HFFc6 (cell line): ENCODE measurements around the gene SRR. TPM values are rescaled to one million over a fixed set of nuclear protein-coding genes. Genes with fewer than 3 reads are reported as not detected.

Source experiments
- DNase-seq: peaks from one replicate; pipeline ENCODE4 v3.0.0-alpha.2; 2018
- H3K27ac Mint-ChIP-seq: 2 replicates; pipeline ENCODE4 v1.8.0; 2020; ENCODE audit warnings: mild to moderate bottlenecking, mixed read lengths
- H3K27me3 Mint-ChIP-seq: 2 replicates; pipeline ENCODE4 v1.8.0; 2021; ENCODE audit warnings: mild to moderate bottlenecking, moderate library complexity, mixed read lengths; ENCODE audit not compliant: insufficient read depth
- H3K36me3 Mint-ChIP-seq: 2 replicates; pipeline ENCODE4 v1.8.0; 2021; ENCODE audit warnings: low read depth, mixed read lengths
- H3K4me1 Mint-ChIP-seq: 2 replicates; pipeline ENCODE4 v1.8.0; 2020; ENCODE audit warnings: low read depth, mixed read lengths
- H3K4me3 Mint-ChIP-seq: 2 replicates; pipeline ENCODE4 v1.8.0; 2020; ENCODE audit warnings: mild to moderate bottlenecking, moderate library complexity, mixed read lengths
- H3K9me3 Mint-ChIP-seq: 2 replicates; pipeline ENCODE4 v1.8.0; 2020; ENCODE audit warnings: mild to moderate bottlenecking, mixed read lengths
- total RNA-seq, 6 experiments: library from RNA; stranded (reverse); fragmentation: NEBNext Ultra II Directional; extraction: Animal tissue kit (Norgen Biotek cat#: 25700); gene quantifications; 2 replicates in 1 of 6; 3 replicates in 5 of 6; pipeline ENCODE4 v1.2.3, GENCODE V29; 2021
- TF ChIP-seq, protein P1 (sequence below): fragments of 200-600 bp; sonication (generic); IDR thresholded peaks from 2 replicates; pipeline ENCODE4 v1.5.0; 2021; ENCODE audit warnings: antibody characterized with exemption, mild to moderate bottlenecking

Gene SRR
- total RNA-seq, 6 experiments from 2014 or later = 18.5 to 29.7 (median 21.8) TPM

DNA sequence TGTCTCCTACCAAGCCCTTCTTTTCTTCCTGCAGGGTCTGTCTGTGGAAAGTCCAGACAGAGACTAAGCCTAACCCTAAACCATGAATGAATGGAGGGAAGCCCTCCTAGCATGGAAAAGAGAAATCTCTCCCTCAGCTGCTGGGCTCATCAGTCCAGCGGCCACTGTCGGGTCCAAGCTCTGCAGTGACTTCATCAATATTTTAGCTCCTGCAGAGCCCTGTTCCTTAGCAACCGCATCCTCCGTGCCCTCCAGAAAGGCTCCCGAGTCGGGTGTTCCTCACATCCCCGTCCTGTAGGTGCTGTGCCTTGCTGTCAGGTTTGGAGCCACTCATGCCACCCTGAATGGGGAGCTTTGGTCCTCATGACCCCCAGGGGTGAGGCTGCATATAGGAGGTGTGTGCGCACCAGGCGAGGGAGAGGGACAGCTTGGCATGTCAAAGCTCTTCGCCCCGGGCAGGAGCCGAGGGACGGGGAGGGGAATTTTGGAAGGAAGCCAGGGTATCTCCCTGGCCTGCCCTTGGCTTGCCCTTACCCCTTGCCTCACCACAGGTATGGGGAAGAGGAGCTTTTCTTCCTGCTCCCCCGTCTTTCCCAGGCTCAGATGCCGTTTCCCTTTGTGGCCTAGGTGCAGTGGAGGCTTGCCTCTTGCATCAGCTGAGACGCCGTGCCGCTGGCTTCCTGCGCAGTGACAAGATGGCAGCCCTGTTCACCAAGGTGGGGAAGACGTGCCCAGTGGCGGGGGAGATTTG, 57.4 kb downstream of the SRR start:
- no peak overlapping the region for H3K27ac Mint-ChIP-seq

DNA sequence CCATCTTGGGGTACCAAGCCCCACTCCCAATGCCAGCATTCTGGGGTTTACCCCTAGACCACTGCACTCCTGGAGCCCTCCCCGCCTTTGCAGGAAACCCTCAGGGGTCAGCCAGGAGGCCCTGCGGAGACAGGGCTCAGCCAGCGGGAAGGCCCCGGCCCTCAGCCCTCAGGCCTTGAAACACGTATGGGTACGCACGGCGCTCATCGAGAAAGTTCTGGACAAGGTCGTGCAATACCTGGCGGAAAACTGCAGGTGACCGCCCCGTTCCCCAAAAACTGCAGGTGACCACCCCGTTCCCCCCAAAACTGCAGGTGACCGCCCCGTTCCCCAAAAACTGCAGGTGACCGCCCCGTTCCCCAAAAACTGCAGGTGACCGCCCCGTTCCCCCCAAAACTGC, 58.3 kb downstream of the SRR start:
- H3K36me3 Mint-ChIP-seq = peaks cover 5% of the 10 kb centered on the region
- H3K4me1 Mint-ChIP-seq = peaks cover 21% of the 10 kb centered on the region
- no peaks in the 10 kb centered on the region for H3K9me3 Mint-ChIP-seq
- TF ChIP-seq, protein P1, sequence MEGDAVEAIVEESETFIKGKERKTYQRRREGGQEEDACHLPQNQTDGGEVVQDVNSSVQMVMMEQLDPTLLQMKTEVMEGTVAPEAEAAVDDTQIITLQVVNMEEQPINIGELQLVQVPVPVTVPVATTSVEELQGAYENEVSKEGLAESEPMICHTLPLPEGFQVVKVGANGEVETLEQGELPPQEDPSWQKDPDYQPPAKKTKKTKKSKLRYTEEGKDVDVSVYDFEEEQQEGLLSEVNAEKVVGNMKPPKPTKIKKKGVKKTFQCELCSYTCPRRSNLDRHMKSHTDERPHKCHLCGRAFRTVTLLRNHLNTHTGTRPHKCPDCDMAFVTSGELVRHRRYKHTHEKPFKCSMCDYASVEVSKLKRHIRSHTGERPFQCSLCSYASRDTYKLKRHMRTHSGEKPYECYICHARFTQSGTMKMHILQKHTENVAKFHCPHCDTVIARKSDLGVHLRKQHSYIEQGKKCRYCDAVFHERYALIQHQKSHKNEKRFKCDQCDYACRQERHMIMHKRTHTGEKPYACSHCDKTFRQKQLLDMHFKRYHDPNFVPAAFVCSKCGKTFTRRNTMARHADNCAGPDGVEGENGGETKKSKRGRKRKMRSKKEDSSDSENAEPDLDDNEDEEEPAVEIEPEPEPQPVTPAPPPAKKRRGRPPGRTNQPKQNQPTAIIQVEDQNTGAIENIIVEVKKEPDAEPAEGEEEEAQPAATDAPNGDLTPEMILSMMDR = no peak
- DNase-seq = no peak
- no peak overlapping the region for H3K4me3 Mint-ChIP-seq
- no peak overlapping the region for H3K27ac Mint-ChIP-seq
- no peaks in the 10 kb centered on the region; the same call in 1 of the 2 replicates for H3K27me3 Mint-ChIP-seq

More for the DNA sequence above, 57.4 kb downstream of the SRR start:
- Mint-ChIP-seq H3K4me3 (no peak overlapping the region), H3K27me3 (no peaks in the 10 kb centered on the region; the same call in 1 of the 2 replicates), H3K4me1 (peaks cover 21% of the 10 kb centered on the region), H3K36me3 (peaks cover 5% of the 10 kb centered on the region), H3K9me3 (no peaks in the 10 kb centered on the region)
- TF ChIP-seq, protein P1 = no peak
- no peak for DNase-seq

DNA sequence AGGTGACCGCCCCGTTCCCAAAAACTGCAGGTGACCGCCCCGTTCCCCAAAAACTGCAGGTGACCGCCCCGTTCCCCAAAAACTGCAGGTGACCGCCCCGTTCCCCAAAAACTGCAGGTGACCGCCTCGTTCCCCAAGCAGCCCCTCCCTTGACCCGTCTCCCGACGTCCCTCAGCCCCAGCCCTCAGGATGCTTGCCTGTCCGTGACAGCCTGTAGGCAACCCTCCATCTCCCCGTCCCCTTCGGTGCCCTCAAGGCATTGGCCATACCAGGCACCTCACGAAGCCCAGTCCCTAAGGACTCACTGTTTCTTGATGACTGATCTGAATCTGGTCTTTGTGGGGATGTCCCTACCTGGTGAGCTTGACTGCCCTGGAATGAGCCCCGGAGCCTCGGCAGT, 58.7 kb downstream of the SRR start:
- H3K4me3 Mint-ChIP-seq = no peak overlapping the region
- no peak overlapping the region for H3K27ac Mint-ChIP-seq
- no peaks in the 10 kb centered on the region for H3K9me3 Mint-ChIP-seq
- no peaks in the 10 kb centered on the region; the same call in 1 of the 2 replicates for H3K27me3 Mint-ChIP-seq
- no peak for DNase-seq
- H3K4me1 Mint-ChIP-seq = peaks cover 21% of the 10 kb centered on the region
- TF ChIP-seq, protein P1 = no peak
- H3K36me3 Mint-ChIP-seq = peaks cover 5% of the 10 kb centered on the region

DNA sequence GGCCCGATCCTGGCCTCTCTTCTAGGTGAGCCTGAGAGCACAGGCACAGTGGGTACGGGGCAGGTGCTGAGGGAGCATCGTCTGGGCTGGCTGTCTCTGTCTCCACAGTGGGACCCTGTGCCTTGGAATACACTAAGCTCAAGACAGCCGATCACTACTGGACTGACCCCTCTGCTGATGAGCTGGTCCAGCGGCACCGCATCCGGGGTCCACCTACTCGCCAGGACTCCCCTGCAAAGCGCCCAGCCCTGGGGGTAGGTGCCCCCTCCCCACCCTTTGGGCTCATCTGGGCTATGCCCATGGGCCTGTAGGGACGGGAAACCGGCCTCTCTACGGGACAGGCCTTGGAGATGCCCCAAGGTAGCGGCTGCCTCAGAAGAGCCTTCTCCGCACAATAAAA, 59.1 kb downstream of the SRR start:
- no peaks in the 10 kb centered on the region for H3K9me3 Mint-ChIP-seq
- no peak for DNase-seq
- TF ChIP-seq, protein P1 = no peak
- H3K27ac Mint-ChIP-seq = no peak overlapping the region
- peaks cover 5% of the 10 kb centered on the region for H3K36me3 Mint-ChIP-seq
- no peak overlapping the region for H3K4me3 Mint-ChIP-seq
- H3K27me3 Mint-ChIP-seq = no peaks in the 10 kb centered on the region
- H3K4me1 Mint-ChIP-seq = peaks cover 21% of the 10 kb centered on the region

DNA sequence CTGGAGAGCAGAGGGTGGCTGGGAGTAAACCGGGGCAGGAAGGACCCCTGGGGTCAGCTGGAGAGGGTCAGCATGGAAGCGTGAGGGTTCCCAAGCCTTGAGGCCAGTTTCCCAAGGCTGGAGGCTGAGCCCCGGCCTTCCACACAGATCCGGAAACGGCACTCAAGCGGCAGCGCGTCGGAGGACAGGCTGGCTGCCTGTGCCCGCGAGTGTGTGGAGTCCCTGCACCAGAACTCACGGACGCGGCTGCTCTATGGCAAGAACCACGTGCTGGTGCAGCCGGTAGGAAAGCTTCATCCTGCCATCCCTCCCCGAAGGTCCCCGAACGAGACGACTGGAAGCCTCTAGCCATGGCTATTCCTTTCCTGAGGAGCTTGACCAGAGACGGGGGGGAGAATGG, 59.6 kb downstream of the SRR start:
- Mint-ChIP-seq H3K4me3 (no peak overlapping the region), H3K27me3 (no peaks in the 10 kb centered on the region), H3K36me3 (peaks cover 5% of the 10 kb centered on the region), H3K4me1 (peaks cover 21% of the 10 kb centered on the region), H3K27ac (no peak overlapping the region), H3K9me3 (no peaks in the 10 kb centered on the region)
- no peak for DNase-seq
- TF ChIP-seq, protein P1 = no peak
